ENCODE results near the gene NEDD8. TPM values are rescaled to one million over a fixed set of nuclear protein-coding genes. Genes with fewer than 3 reads are reported as not detected.
A peak's percentile ranks its signal among the peaks of the same experiment; 100 is the strongest.

NEDD8 gene
- total RNA-seq, 1 experiment from 2014 or later = 192 TPM

- peak; percentile 85 for DNase-seq
- no TSS peak for BruUV-seq (replicated peaks)
- Mint-ChIP-seq H3K4me3 (ENCODE audit: low read depth, unreplicated experiment) (peak within 1 kb of the TSS; percentile 88), H3K4me1 (ENCODE audit: low read depth, unreplicated experiment) (peaks cover 8% of the 10 kb centered on the region), H3K27me3 (ENCODE audit: unreplicated experiment) (no peaks in the 10 kb centered on the region), H3K27ac (ENCODE audit: unreplicated experiment) (peak within 1 kb of the TSS; percentile 92), H3K9me3 (ENCODE audit: low read depth, unreplicated experiment) (no peaks in the 10 kb centered on the region), H3K36me3 (ENCODE audit: insufficient read depth, unreplicated experiment) (peaks cover 56% of the 10 kb centered on the region)
- intact Hi-C loops (cut with micrococcal nuclease; ENCODE audit: unreplicated experiment) = no loop called here
- CTCF ChIA-PET = interaction anchor here (1.2 to 1.8 kb wide), 3 partner anchors 18 to 48 kb away, joined by 3 to 5 read pairs (median 3); partner anchors contain the start of genes CHMP4A, RNF31 and TINF2
- TF ChIP-seq, protein P1, sequence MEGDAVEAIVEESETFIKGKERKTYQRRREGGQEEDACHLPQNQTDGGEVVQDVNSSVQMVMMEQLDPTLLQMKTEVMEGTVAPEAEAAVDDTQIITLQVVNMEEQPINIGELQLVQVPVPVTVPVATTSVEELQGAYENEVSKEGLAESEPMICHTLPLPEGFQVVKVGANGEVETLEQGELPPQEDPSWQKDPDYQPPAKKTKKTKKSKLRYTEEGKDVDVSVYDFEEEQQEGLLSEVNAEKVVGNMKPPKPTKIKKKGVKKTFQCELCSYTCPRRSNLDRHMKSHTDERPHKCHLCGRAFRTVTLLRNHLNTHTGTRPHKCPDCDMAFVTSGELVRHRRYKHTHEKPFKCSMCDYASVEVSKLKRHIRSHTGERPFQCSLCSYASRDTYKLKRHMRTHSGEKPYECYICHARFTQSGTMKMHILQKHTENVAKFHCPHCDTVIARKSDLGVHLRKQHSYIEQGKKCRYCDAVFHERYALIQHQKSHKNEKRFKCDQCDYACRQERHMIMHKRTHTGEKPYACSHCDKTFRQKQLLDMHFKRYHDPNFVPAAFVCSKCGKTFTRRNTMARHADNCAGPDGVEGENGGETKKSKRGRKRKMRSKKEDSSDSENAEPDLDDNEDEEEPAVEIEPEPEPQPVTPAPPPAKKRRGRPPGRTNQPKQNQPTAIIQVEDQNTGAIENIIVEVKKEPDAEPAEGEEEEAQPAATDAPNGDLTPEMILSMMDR (IDR thresholded peaks at IDR 0.05; ENCODE audit: unreplicated experiment) = no peak
These were observed 36.7 kb downstream of the NEDD8 start, which contains the start of gene TM9SF1 for GRCh38 chr14:24195186-24196070. Gene TM9SF1, minus strand, starts transcription at chr14:24195441. Its CDS starts 422 bp downstream, at chr14:24195019.

DNA sequence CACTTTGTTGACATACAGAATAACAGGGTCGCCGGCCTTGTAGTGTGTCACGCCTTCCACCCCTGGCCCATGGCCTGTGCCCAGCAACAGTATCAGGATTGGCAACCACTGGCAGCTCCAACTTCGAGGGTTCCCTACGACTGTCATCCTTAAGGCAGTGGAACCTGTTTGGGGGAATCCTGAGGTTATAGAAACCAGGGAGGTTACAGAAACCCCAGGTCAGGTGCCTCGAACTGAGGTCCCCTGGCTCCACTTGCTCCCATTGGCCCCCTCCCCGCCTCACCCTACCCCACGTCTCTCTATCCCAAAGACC is 37.3 kb downstream of the NEDD8 start:
- H3K27me3 Mint-ChIP-seq (ENCODE audit: unreplicated experiment) = no peaks in the 10 kb centered on the region
- peaks cover 8% of the 10 kb centered on the region for H3K4me1 Mint-ChIP-seq (ENCODE audit: low read depth, unreplicated experiment)
- DNase-seq = no peak
- BruUV-seq (replicated peaks) = no TSS peak
- no peaks in the 10 kb centered on the region for H3K9me3 Mint-ChIP-seq (ENCODE audit: low read depth, unreplicated experiment)
- H3K4me3 Mint-ChIP-seq (ENCODE audit: low read depth, unreplicated experiment) = peak overlapping the region; percentile 88
- intact Hi-C loops (cut with micrococcal nuclease; ENCODE audit: unreplicated experiment) = no loop called here
- H3K36me3 Mint-ChIP-seq (ENCODE audit: insufficient read depth, unreplicated experiment) = peaks cover 58% of the 10 kb centered on the region
- peak overlapping the region; percentile 92 for H3K27ac Mint-ChIP-seq (ENCODE audit: unreplicated experiment)
- TF ChIP-seq, protein P1 (IDR thresholded peaks at IDR 0.05; ENCODE audit: unreplicated experiment) = no peak
- CTCF ChIA-PET = no interaction called here

DNA sequence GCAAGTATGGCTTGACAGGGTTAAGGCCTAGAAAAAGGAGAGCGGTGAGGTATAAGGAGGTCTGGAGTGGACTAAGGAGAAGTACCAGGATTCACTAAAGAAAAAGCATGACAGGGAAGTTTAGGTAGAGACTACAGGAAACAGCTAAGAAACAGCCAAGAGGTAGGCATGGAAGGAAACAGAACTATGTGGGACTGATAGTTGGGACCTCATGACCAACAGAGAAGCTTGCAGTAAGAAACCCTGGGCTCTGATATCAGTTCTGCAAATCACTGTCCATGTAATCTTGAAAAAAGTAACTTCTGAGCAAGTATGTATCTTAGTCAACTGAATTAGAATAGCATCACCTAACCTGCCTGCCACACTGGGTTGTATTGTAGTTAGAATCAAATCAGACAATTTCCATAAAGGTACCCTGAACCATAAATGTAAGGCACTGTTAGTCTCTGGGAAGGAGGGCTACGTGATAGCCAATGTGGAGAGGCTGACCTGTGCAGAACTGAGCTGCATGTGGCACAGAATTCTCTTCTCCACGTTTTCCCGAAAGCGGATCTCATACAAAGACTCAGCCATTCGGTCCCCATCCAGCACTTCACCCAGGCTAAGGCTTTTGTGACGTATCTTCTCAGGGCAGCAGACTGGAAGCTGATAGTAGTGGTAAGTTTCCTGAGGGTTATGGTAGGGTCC is 37.8 kb downstream of the NEDD8 start:
- intact Hi-C loops (cut with micrococcal nuclease; ENCODE audit: unreplicated experiment) = no loop called here

DNA sequence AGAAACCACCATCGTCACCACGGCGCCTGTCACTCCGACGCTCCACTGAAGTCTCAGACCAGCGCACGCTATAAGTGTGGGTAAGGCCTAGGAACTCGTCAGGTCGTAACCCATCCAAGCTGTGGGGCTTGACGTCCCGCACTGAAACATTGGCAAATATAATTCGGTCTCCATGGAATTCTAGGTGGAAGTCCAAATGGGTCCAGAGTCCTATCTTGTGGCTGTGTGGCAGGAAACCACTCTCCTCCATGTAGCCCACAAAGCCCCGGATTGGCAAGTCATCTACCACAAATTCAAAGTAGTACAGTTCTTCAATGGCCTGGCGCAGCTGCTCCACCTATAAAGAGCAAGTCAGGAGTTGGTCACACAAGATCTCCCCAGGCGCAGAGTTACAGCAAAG is 39.2 kb downstream of the NEDD8 start:
- BruUV-seq (replicated peaks) = no TSS peak
- no peak for DNase-seq
- no peaks in the 10 kb centered on the region for H3K27me3 Mint-ChIP-seq (ENCODE audit: unreplicated experiment)
- TF ChIP-seq, protein P1 (IDR thresholded peaks at IDR 0.05; ENCODE audit: unreplicated experiment) = no peak
- CTCF ChIA-PET = no interaction called here
- intact Hi-C loops (cut with micrococcal nuclease; ENCODE audit: unreplicated experiment) = no loop called here
- peaks cover 66% of the 10 kb centered on the region for H3K36me3 Mint-ChIP-seq (ENCODE audit: insufficient read depth, unreplicated experiment)
- H3K9me3 Mint-ChIP-seq (ENCODE audit: low read depth, unreplicated experiment) = no peaks in the 10 kb centered on the region
- no peak overlapping the region for H3K4me3 Mint-ChIP-seq (ENCODE audit: low read depth, unreplicated experiment)
- peaks cover 18% of the 10 kb centered on the region for H3K4me1 Mint-ChIP-seq (ENCODE audit: low read depth, unreplicated experiment)
- no peak overlapping the region for H3K27ac Mint-ChIP-seq (ENCODE audit: unreplicated experiment)

More for the DNA sequence above, 37.8 kb downstream of the NEDD8 start:
- CTCF ChIA-PET = no interaction called here
- H3K4me1 Mint-ChIP-seq (ENCODE audit: low read depth, unreplicated experiment) = peaks cover 12% of the 10 kb centered on the region
- TF ChIP-seq, protein P1 (IDR thresholded peaks at IDR 0.05; ENCODE audit: unreplicated experiment) = no peak
- H3K27ac Mint-ChIP-seq (ENCODE audit: unreplicated experiment) = peak overlapping the region; percentile 92
- DNase-seq = no peak
- TSS peak; percentile 57 for BruUV-seq (replicated peaks)
- H3K27me3 Mint-ChIP-seq (ENCODE audit: unreplicated experiment) = no peaks in the 10 kb centered on the region
- no peaks in the 10 kb centered on the region for H3K9me3 Mint-ChIP-seq (ENCODE audit: low read depth, unreplicated experiment)
- peak overlapping the region; percentile 88 for H3K4me3 Mint-ChIP-seq (ENCODE audit: low read depth, unreplicated experiment)
- peaks cover 63% of the 10 kb centered on the region for H3K36me3 Mint-ChIP-seq (ENCODE audit: insufficient read depth, unreplicated experiment)

Data from Calu3 (cell line).